AG04450 (cell line): ENCODE results near the gene MLF1. TPM values are rescaled to one million over a fixed set of nuclear protein-coding genes. Genes with fewer than 3 reads are reported as not detected.

Experiments used
- CTCF ChIA-PET: fragments of 300-600, 350-600 bp; formaldehyde crosslinking; extraction: SDS; loops from one replicate; lab custom pipeline; 2022; ENCODE audit warnings: antibody characterized with exemption, inconsistent platforms; lab: Charles Lee
- POLR2A ChIA-PET: fragments of 350-600 bp; formaldehyde crosslinking; extraction: SDS; loops from one replicate; lab custom pipeline; 2021; ENCODE audit warnings: antibody characterized with exemption, inconsistent platforms; lab: Yijun Ruan, JAX
- DNase-seq: peaks from one replicate; pipeline ENCODE4 v3.0.0-alpha.2; 2011; ENCODE audit warnings: low read depth, low spot score
- H3K27ac ChIP-seq: one replicate; pipeline ENCODE4 v1.5.1; 2012; ENCODE audit warnings: low read depth, low read length, control low read depth
- H3K27me3 ChIP-seq: one replicate; pipeline ENCODE4 v1.6.0; 2012; ENCODE audit warnings: low read length; ENCODE audit not compliant: control insufficient read depth, insufficient read depth
- H3K4me3 ChIP-seq: 2 replicates; pipeline ENCODE4 v1.5.1; 2011; ENCODE audit warnings: mild to moderate bottlenecking, low read depth, low read length, control low read depth
- H3K9me3 ChIP-seq: 2 replicates; pipeline ENCODE4 v1.5.1; 2012; ENCODE audit warnings: low read length; ENCODE audit not compliant: control insufficient read depth, insufficient read depth
- CTCF ChIP-seq: IDR thresholded peaks from 2 replicates; pipeline ENCODE4 v1.5.1; 2011; ENCODE audit warnings: low read depth, low read length, control low read depth, inconsistent platforms
- polyA plus RNA-seq: library from polyadenylated mRNA; depleted of rRNA; stranded (reverse); fragments of >200 nt; gene quantifications from 2 replicates; pipeline ENCODE4 v1.2.3, GENCODE V29; 2011

Gene MLF1
- polyA plus RNA-seq, 1 experiment = 10.1 TPM

- ChIA-PET POLR2A (no interaction called here), CTCF (interaction anchor here (0.6 to 4.5 kb wide), 3 partner anchors 13 to 93 kb away, joined by 3 to 27 read pairs (median 4); partner anchors contain the start of gene GFM1)
- no peaks in the 10 kb centered on the region for H3K27me3 ChIP-seq
Measured at GRCh38 chr3:158552124-158552523, 18.9 kb upstream of the MLF1 start.

GRCh38 chr3:158559504-158559903 is 11.5 kb upstream of the MLF1 start:
- POLR2A ChIA-PET = no interaction called here
- Histone ChIP-seq H3K27me3 (no peaks in the 10 kb centered on the region), H3K9me3 (no peaks in the 10 kb centered on the region), H3K27ac (no peak overlapping the region), H3K4me3 (no peak overlapping the region)
- DNase-seq = no peak
- TF ChIP-seq CTCF = no peak
- CTCF ChIA-PET = no interaction called here

More at GRCh38 chr3:158552124-158552523, 18.9 kb upstream of the MLF1 start:
- no peak for TF ChIP-seq CTCF
- no peaks in the 10 kb centered on the region for H3K9me3 ChIP-seq
- H3K4me3 ChIP-seq = no peak overlapping the region
- no peak overlapping the region for H3K27ac ChIP-seq
- no peak for DNase-seq

GRCh38 chr3:158560979-158561378 is 10.0 kb upstream of the MLF1 start:
- Histone ChIP-seq H3K9me3 (no peaks in the 10 kb centered on the region), H3K27me3 (no peaks in the 10 kb centered on the region), H3K27ac (no peak overlapping the region), H3K4me3 (no peak overlapping the region)
- ChIA-PET CTCF (interaction anchor here (0.8 to 1.6 kb wide), 3 partner anchors 21 to 28 kb away, joined by 3 to 6 read pairs (median 3); no protein-coding TSS in a partner anchor), POLR2A (no interaction called here)
- no peak for TF ChIP-seq CTCF
- no peak for DNase-seq

- ChIA-PET CTCF (no interaction called here), POLR2A (no interaction called here)
- TF ChIP-seq CTCF = no peak
- Histone ChIP-seq H3K4me3 (no peak overlapping the region), H3K27ac (no peak overlapping the region), H3K9me3 (no peaks in the 10 kb centered on the region), H3K27me3 (no peaks in the 10 kb centered on the region)
- DNase-seq = no peak
Measured at GRCh38 chr3:158562674-158563073, 8.3 kb upstream of the MLF1 start.

GRCh38 chr3:158563076-158563475 is 7.9 kb upstream of the MLF1 start:
- POLR2A ChIA-PET = no interaction called here
- H3K27me3 ChIP-seq = no peaks in the 10 kb centered on the region
- CTCF ChIA-PET = interaction anchor here (1.1 kb wide), 1 partner anchor 23 kb away, joined by 6 read pairs; no protein-coding TSS in a partner anchor
- H3K9me3 ChIP-seq = no peaks in the 10 kb centered on the region
- no peak overlapping the region for H3K4me3 ChIP-seq
- H3K27ac ChIP-seq = no peak overlapping the region
- TF ChIP-seq CTCF = no peak
- no peak for DNase-seq
